ENCODE results near the gene GRM7.

GRCh38 chr3:7658294-7658693 lies 797.4 kb downstream of the GRM7 start:
- TF ChIP-seq CTCF (IDR thresholded peaks at IDR 0.05) (no peak), POLR2A (IDR thresholded peaks at IDR 0.05) (no peak)
